Pulmonary artery endothelial cell (primary cell): ENCODE data around the gene CDH5. TPM values are rescaled to one million over a fixed set of nuclear protein-coding genes. Genes with fewer than 3 reads are reported as not detected.
"Not testable (repeated sequence)": the region's sequence is repeated elsewhere in the genome, so short reads cannot be mapped to it uniquely, and the experiment has no call there.

Experiments used
- DNase-seq: peaks from one replicate; pipeline ENCODE4 v3.0.0-alpha.2; 2011; ENCODE audit warnings: low read depth, low spot score
- total RNA-seq: library from RNA; depleted of rRNA; stranded (reverse); fragments of >200 nt; gene quantifications from 2 replicates; pipeline ENCODE4 v1.2.3, GENCODE V29; 2014

CDH5 gene
- total RNA-seq, 1 donor from 2014 or later, result 512 TPM

- no peak for DNase-seq
These were observed 68.3 kb downstream of the CDH5 start for GRCh38 chr16:66434619-66435430.

- no peak for DNase-seq
These were observed 69.4 kb downstream of the CDH5 start for GRCh38 chr16:66435896-66436295.

GRCh38 chr16:66437391-66437945, 71.0 kb downstream of the CDH5 start:
- no peak for DNase-seq

- DNase-seq, result no peak
These were observed 72.0 kb downstream of the CDH5 start for GRCh38 chr16:66438536-66438935.

GRCh38 chr16:66439051-66439730, 72.7 kb downstream of the CDH5 start:
- DNase-seq, result no peak

GRCh38 chr16:66440271-66440802, 73.8 kb downstream of the CDH5 start:
- no peak for DNase-seq

- DNase-seq, result no peak
These were observed 74.5 kb downstream of the CDH5 start for GRCh38 chr16:66440970-66441369.

GRCh38 chr16:66441586-66442375, 75.3 kb downstream of the CDH5 start:
- DNase-seq, result no peak

- no peak for DNase-seq
These were observed 76.2 kb downstream of the CDH5 start for GRCh38 chr16:66442502-66443268.

- no peak for DNase-seq
These were observed 76.8 kb downstream of the CDH5 start for GRCh38 chr16:66443269-66443652.

- DNase-seq, result no peak
These were observed 77.6 kb downstream of the CDH5 start for GRCh38 chr16:66444049-66444481.

- no peak for DNase-seq
These were observed 80.2 kb downstream of the CDH5 start for GRCh38 chr16:66446737-66447136.

- DNase-seq, result no peak
These were observed 81.0 kb downstream of the CDH5 start for GRCh38 chr16:66447491-66447890.

GRCh38 chr16:66451548-66451947, 85.1 kb downstream of the CDH5 start:
- DNase-seq, result no peak

GRCh38 chr16:66453230-66453629, 86.7 kb downstream of the CDH5 start:
- DNase-seq, result not testable (repeated sequence)

Other genes starting within 250 kb of the CDH5 start
- 0.26 TPM in 1 of 2 replicates, not detected in the other for gene BEAN1, start 60.6 kb downstream of the CDH5 start, total RNA-seq
- gene TK2, start 183.4 kb downstream of the CDH5 start, total RNA-seq, result 25.8 and 38.4 TPM in 2 replicates
- 74.6 and 103 TPM in 2 replicates for gene CKLF, start 185.9 kb downstream of the CDH5 start, total RNA-seq
- 2.9 and 4.8 TPM in 2 replicates for gene CMTM1, start 199.7 kb downstream of the CDH5 start, total RNA-seq
- gene CMTM2, start 212.8 kb downstream of the CDH5 start, total RNA-seq, result not detected in 2 replicates
- 23.5 and 23.7 TPM in 2 replicates for gene CMTM3, start 238.0 kb downstream of the CDH5 start, total RNA-seq